Endothelial cell (in vitro differentiated cells): ENCODE results near the gene TSACC. TPM values are rescaled to one million over a fixed set of nuclear protein-coding genes. Genes with fewer than 3 reads are reported as not detected.

ENCODE experiments used
- DNase-seq: peaks from one replicate; pipeline ENCODE4 v3.0.0; 2021; ENCODE audit warnings: low spot score
- H3K27ac Mint-ChIP-seq: one replicate; pipeline ENCODE4 v1.8.0; 2021; ENCODE audit warnings: mixed read lengths, inconsistent platforms; ENCODE audit not compliant: unreplicated experiment
- H3K27me3 Mint-ChIP-seq: one replicate; pipeline ENCODE4 v1.8.0; 2021; ENCODE audit warnings: mild to moderate bottlenecking, moderate library complexity, mixed read lengths, inconsistent platforms; ENCODE audit not compliant: unreplicated experiment
- H3K36me3 Mint-ChIP-seq: one replicate; pipeline ENCODE4 v1.8.0; 2021; ENCODE audit warnings: mild to moderate bottlenecking, low read depth, mixed read lengths, inconsistent platforms; ENCODE audit not compliant: unreplicated experiment
- H3K4me1 Mint-ChIP-seq: one replicate; pipeline ENCODE4 v1.8.0; 2021; ENCODE audit warnings: mild to moderate bottlenecking, mixed read lengths, inconsistent platforms; ENCODE audit not compliant: unreplicated experiment
- H3K4me3 Mint-ChIP-seq: one replicate; pipeline ENCODE4 v1.8.0; 2021; ENCODE audit warnings: mild to moderate bottlenecking, mixed read lengths, inconsistent platforms; ENCODE audit not compliant: unreplicated experiment
- H3K9me3 Mint-ChIP-seq: one replicate; pipeline ENCODE4 v1.8.0; 2021; ENCODE audit warnings: mixed read lengths, inconsistent platforms; ENCODE audit not compliant: unreplicated experiment
- CTCF ChIP-seq: fragments of 200-600 bp; sonication (generic); IDR thresholded peaks from one replicate; pipeline ENCODE4 v1.5.0; 2021; ENCODE audit warnings: antibody characterized with exemption; ENCODE audit not compliant: unreplicated experiment
- total RNA-seq: library from RNA; stranded (reverse); fragmentation: NEBNext Ultra II Directional; extraction: Animal tissue kit (Norgen Biotek cat#: 25700); gene quantifications from one replicate; pipeline ENCODE4 v1.2.1, GENCODE V29; 2021; ENCODE audit not compliant: unreplicated experiment

Gene TSACC
- total RNA-seq, 1 donor from 2014 or later: not detected

GRCh38 chr1:156382561-156382960, 44.2 kb downstream of the TSACC start:
- no peak for TF ChIP-seq CTCF
- Mint-ChIP-seq H3K4me3 (no peak overlapping the region), H3K9me3 (no peaks in the 10 kb centered on the region), H3K27ac (no peak overlapping the region), H3K36me3 (no peaks in the 10 kb centered on the region), H3K4me1 (peaks cover 23% of the 10 kb centered on the region), H3K27me3 (peaks cover 5% of the 10 kb centered on the region)
- no peak for DNase-seq

- DNase-seq: peak; percentile 79
- Mint-ChIP-seq H3K27me3 (peaks cover 5% of the 10 kb centered on the region), H3K4me1 (peaks cover 24% of the 10 kb centered on the region), H3K4me3 (no peak overlapping the region), H3K36me3 (no peaks in the 10 kb centered on the region), H3K27ac (no peak overlapping the region), H3K9me3 (no peaks in the 10 kb centered on the region)
- TF ChIP-seq CTCF: peak; percentile 78
These were observed 44.7 kb downstream of the TSACC start for GRCh38 chr1:156383023-156383422.

- H3K36me3 Mint-ChIP-seq: no peaks in the 10 kb centered on the region
- no peak for TF ChIP-seq CTCF
These were observed 45.7 kb downstream of the TSACC start for GRCh38 chr1:156384007-156384406.

GRCh38 chr1:156384658-156385057, 46.3 kb downstream of the TSACC start:
- no peak for TF ChIP-seq CTCF
- Mint-ChIP-seq H3K27me3 (peaks cover 5% of the 10 kb centered on the region), H3K27ac (no peak overlapping the region)

More at GRCh38 chr1:156384007-156384406, 45.7 kb downstream of the TSACC start:
- peaks cover 5% of the 10 kb centered on the region for H3K27me3 Mint-ChIP-seq
- DNase-seq: no peak
- H3K4me1 Mint-ChIP-seq: peaks cover 24% of the 10 kb centered on the region
- no peak overlapping the region for H3K4me3 Mint-ChIP-seq
- no peak overlapping the region for H3K27ac Mint-ChIP-seq
- no peaks in the 10 kb centered on the region for H3K9me3 Mint-ChIP-seq

GRCh38 chr1:156385534-156386031, 47.3 kb downstream of the TSACC start:
- Mint-ChIP-seq H3K9me3 (no peaks in the 10 kb centered on the region), H3K36me3 (no peaks in the 10 kb centered on the region), H3K27ac (peak overlapping the region; percentile 12), H3K4me3 (no peak overlapping the region), H3K27me3 (peaks cover 5% of the 10 kb centered on the region), H3K4me1 (peaks cover 22% of the 10 kb centered on the region)
- TF ChIP-seq CTCF: peak; percentile 97
- peak; percentile 67 for DNase-seq

More at GRCh38 chr1:156384658-156385057, 46.3 kb downstream of the TSACC start:
- Mint-ChIP-seq H3K9me3 (no peaks in the 10 kb centered on the region), H3K4me1 (peaks cover 24% of the 10 kb centered on the region), H3K4me3 (no peak overlapping the region), H3K36me3 (no peaks in the 10 kb centered on the region)
- no peak for DNase-seq
